Omental fat pad (tissue), 4 donors: Measurements from ENCODE around the gene HIGD1C. TPM values are rescaled to one million over a fixed set of nuclear protein-coding genes. Genes with fewer than 3 reads are reported as not detected.

ENCODE experiments used
- ATAC-seq: fragments of 150-250 bp; one replicate; pipeline ENCODE4 v1.9.1; 2016; ENCODE audit warnings: mild to moderate bottlenecking, moderate library complexity; ENCODE audit not compliant: low FRiP score
- DNase-seq: peaks from one replicate; pipeline ENCODE4 v3.0.0-alpha.2; 2019; ENCODE audit warnings: low spot score
- total RNA-seq, 4 donors: library from RNA; depleted of rRNA; stranded (reverse); fragments of >200 nt; gene quantifications; one replicate each; pipeline ENCODE4 v1.1.0, GENCODE V29; 2016
- TF ChIP-seq, protein P1 (sequence below), 3 donors: fragments of 450-650 bp; IDR thresholded peaks; one replicate each; pipeline ENCODE4 v1.5.1; 2016 to 2017; ENCODE audit warnings: antibody characterized with exemption in 3 of 3, mild to moderate bottlenecking in 3 of 3, moderate library complexity in 2 of 3

The HIGD1C gene
- total RNA-seq, 4 donors from 2014 or later: not detected

DNA sequence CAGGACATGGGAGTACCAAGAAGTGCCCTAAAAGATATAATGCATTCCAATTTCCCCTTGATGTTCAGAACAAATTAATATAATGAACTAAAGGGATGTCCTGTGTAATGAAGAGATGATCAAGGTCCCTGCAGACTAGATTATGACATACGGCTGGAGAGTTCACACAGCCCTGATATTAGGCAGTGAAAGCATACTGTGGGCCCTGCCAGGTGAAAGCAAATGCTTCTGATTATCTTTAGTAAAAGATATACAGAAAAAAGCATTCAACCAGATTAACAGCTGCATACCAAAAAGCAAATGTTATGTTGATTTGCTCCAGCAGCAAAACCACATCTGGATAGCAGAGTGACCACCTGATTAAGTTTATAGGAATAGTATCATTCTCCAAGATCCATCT, 12.1 kb downstream of the HIGD1C start:
- ATAC-seq (no peak), DNase-seq (no peak)
- TF ChIP-seq, protein P1, sequence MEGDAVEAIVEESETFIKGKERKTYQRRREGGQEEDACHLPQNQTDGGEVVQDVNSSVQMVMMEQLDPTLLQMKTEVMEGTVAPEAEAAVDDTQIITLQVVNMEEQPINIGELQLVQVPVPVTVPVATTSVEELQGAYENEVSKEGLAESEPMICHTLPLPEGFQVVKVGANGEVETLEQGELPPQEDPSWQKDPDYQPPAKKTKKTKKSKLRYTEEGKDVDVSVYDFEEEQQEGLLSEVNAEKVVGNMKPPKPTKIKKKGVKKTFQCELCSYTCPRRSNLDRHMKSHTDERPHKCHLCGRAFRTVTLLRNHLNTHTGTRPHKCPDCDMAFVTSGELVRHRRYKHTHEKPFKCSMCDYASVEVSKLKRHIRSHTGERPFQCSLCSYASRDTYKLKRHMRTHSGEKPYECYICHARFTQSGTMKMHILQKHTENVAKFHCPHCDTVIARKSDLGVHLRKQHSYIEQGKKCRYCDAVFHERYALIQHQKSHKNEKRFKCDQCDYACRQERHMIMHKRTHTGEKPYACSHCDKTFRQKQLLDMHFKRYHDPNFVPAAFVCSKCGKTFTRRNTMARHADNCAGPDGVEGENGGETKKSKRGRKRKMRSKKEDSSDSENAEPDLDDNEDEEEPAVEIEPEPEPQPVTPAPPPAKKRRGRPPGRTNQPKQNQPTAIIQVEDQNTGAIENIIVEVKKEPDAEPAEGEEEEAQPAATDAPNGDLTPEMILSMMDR (IDR thresholded peaks at IDR 0.05): no peak

- TF ChIP-seq, protein P1 (IDR thresholded peaks at IDR 0.05): no peak
Measured at GRCh38 chr12:50971946-50972345, 19.6 kb downstream of the HIGD1C start.

GRCh38 chr12:50979369-50980052, 27.2 kb downstream of the HIGD1C start:
- DNase-seq: no peak
- no peak for ATAC-seq
- TF ChIP-seq, protein P1 (IDR thresholded peaks at IDR 0.05): no peak

More at GRCh38 chr12:50971946-50972345, 19.6 kb downstream of the HIGD1C start:
- no peak for ATAC-seq
- DNase-seq: no peak

DNA sequence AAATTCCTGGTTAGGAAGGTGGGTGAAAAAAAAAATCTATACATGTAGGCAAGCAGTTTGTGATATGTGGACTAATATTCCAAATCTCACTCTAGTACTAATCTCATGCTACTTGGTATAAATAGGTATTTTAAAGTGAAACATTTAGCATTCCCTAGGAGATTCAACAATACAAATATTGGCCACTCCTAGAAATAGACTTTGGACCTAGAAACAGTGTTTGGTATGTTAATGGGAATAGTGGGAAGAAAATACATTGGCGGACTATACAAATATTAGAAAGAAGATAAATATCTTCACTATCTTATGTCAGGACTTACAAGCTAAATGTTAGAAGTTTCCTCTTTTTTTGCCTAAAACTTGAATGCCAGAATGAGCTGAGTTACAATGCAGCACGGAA, 28.2 kb downstream of the HIGD1C start:
- ATAC-seq (no peak), DNase-seq (no peak)
- TF ChIP-seq, protein P1 (IDR thresholded peaks at IDR 0.05): no peak

GRCh38 chr12:50981319-50982239, 29.2 kb downstream of the HIGD1C start:
- DNase-seq: no peak
- ATAC-seq: no peak
- TF ChIP-seq, protein P1 (IDR thresholded peaks at IDR 0.05): no peak

GRCh38 chr12:50984586-50985298, 32.4 kb downstream of the HIGD1C start:
- TF ChIP-seq, protein P1 (IDR thresholded peaks at IDR 0.05): no peak
- DNase-seq: no peak
- ATAC-seq: no peak
